Body of pancreas (tissue), 4 donors: ENCODE results near the gene SEMA3A. TPM values are rescaled to one million over a fixed set of nuclear protein-coding genes. Genes with fewer than 3 reads are reported as not detected.
"Not testable (repeated sequence)": the region's sequence is repeated elsewhere in the genome, so short reads cannot be mapped to it uniquely, and the experiment has no call there.

Experiments
- ATAC-seq: fragments of 150-250 bp; one replicate; pipeline ENCODE4 v1.9.1; 2016
- DNase-seq, 4 donors: peaks; one replicate each; pipeline ENCODE4 v3.0.0-alpha.2; 2019
- H3K27ac ChIP-seq, 4 donors: fragments of 200-600 bp; sonication (generic); 1 replicate in 3 of 4; 2 replicates in 1 of 4; pipeline versions ENCODE4 v1.5.1 to v1.6.1; 2016 to 2019; ENCODE audit warnings: mild to moderate bottlenecking in 1 of 4, mixed read lengths in 1 of 4, moderate library complexity in 1 of 4
- H3K27me3 ChIP-seq, 2 donors: fragments of 200-600 bp; sonication (generic); one replicate each; pipeline ENCODE4 v1.6.0; 2016; ENCODE audit warnings: mild to moderate bottlenecking in 1 of 2
- H3K36me3 ChIP-seq, 2 donors: fragments of 200-600 bp; sonication (generic); replicated peaks in 1 of 2; 2 replicates each; pipeline ENCODE4 v1.5.1; 2016; ENCODE audit warnings: low read depth in 2 of 2; ENCODE audit not compliant: insufficient read depth in 1 of 2
- H3K4me1 ChIP-seq: fragments of 200-600 bp; sonication (generic); one replicate; pipeline ENCODE4 v1.6.0; 2016
- H3K4me3 ChIP-seq, 2 donors: fragments of 200-600 bp; sonication (generic); 1 replicate in 1 of 2; 2 replicates in 1 of 2; pipeline ENCODE4 v1.5.1; 2016 to 2019
- H3K9me3 ChIP-seq, 3 donors: fragments of 200-600 bp; sonication (generic); 1 replicate in 2 of 3; 2 replicates in 1 of 3; pipeline ENCODE4 v1.5.1; 2016
- POLR2A ChIP-seq, 3 donors: fragments of 450-650 bp; IDR thresholded peaks; one replicate each; pipeline ENCODE4 v1.6.1; 2016; ENCODE audit warnings: antibody characterized with exemption in 3 of 3, mild to moderate bottlenecking in 2 of 3
- WGBS, 2 donors: methylation state at CpG; one replicate each; pipeline ENCODE4 v1.1.5; 2017; 5-methylcytosine and 5-hydroxymethylcytosine counted together
- intact Hi-C: fragments of 100-400 bp; cut with DNase I; formaldehyde crosslinking; loops from one replicate; pipeline ENCODE4 v1.15.1; 2023
- total RNA-seq, 2 donors: library from RNA; depleted of rRNA; stranded (reverse); fragments of >200 nt; gene quantifications; one replicate each; pipeline ENCODE4 v1.1.0, GENCODE V29; 2016
- TF ChIP-seq, protein P1 (sequence below), 7 experiments: fragments of 450-650 bp in 4 of 7; fragments of 200-600 bp in 3 of 7; sonication (generic) in 3 of 7; IDR thresholded peaks; one replicate each; pipeline ENCODE4 v1.5.1; 2016 to 2019; ENCODE audit warnings: antibody characterized with exemption in 7 of 7

The SEMA3A gene
- total RNA-seq, 2 donors from 2014 or later, result 0.33 to 2.6 TPM

DNA sequence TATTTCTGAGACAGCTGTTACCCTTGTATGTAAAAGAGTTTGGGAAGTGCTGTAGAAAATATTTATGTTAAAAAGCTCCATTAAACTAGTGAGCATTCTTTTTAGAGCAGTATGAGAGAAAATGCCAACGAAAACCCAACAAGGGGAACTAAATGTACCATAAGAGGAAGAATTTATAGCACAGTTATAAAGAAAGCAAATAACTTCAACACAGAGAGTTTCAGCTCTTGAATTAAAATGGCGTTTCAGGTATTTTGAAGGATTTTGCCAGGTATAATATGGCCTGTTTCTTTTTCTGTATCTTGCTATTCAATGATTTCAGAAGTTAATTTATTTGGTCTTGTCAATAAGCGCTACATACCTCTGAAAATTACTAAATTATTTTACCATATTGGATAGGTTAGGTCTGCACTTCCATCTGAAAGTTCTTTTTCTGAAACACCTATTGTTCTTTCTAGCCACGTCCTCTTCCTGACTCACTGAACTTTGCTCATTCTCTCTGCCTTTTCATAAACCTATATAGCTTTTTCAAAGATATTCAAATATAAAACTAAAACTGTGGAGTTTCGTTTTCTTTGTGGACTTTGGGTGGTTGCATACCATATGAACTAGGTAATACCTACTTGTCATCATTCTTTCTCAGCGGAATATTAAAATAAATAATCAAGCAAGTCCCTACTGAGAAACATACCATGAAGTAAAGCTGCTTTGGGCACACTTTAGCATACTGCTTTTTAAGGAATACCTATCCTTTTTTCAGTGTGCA lies 136.1 kb downstream of the SEMA3A start:
- H3K36me3 ChIP-seq, result no peaks in the 10 kb centered on the region
- DNase-seq (no peak), ATAC-seq (no peak)
- no peak overlapping the region for H3K4me3 ChIP-seq
- no peaks in the 10 kb centered on the region for H3K4me1 ChIP-seq
- H3K27me3 ChIP-seq, result no peaks in the 10 kb centered on the region
- no peak overlapping the region for H3K27ac ChIP-seq
- H3K9me3 ChIP-seq, result no peaks in the 10 kb centered on the region
- 59 to 67% methylated on average over 6 of the region's 6 CpGs for WGBS, 2 donors
- TF ChIP-seq, protein P1, sequence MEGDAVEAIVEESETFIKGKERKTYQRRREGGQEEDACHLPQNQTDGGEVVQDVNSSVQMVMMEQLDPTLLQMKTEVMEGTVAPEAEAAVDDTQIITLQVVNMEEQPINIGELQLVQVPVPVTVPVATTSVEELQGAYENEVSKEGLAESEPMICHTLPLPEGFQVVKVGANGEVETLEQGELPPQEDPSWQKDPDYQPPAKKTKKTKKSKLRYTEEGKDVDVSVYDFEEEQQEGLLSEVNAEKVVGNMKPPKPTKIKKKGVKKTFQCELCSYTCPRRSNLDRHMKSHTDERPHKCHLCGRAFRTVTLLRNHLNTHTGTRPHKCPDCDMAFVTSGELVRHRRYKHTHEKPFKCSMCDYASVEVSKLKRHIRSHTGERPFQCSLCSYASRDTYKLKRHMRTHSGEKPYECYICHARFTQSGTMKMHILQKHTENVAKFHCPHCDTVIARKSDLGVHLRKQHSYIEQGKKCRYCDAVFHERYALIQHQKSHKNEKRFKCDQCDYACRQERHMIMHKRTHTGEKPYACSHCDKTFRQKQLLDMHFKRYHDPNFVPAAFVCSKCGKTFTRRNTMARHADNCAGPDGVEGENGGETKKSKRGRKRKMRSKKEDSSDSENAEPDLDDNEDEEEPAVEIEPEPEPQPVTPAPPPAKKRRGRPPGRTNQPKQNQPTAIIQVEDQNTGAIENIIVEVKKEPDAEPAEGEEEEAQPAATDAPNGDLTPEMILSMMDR (IDR thresholded peaks at IDR 0.05), result no peak
- no peak for TF ChIP-seq POLR2A (IDR thresholded peaks at IDR 0.05)
- intact Hi-C loops, result no loop called here

DNA sequence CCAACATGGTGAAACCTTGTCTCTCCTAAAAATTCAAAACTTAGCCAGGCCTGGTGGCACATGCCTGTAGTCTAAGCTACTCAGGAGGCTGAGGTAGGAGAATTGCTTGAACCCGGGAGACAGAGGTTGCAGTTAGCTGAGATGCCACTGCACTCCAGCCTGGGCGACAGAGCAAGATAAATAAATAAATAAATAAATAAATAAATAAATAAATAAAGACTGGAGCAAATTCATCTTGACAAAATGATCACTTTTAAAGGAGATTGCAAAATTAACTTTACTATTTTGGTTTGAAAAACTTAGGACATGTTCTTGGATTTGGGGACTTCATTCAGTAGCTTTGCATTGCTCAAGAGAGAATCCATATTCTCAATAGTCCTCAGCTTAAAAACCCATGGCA lies 137.0 kb downstream of the SEMA3A start:
- no peaks in the 10 kb centered on the region for H3K27me3 ChIP-seq
- intact Hi-C loops, result no loop called here
- H3K9me3 ChIP-seq, result no peaks in the 10 kb centered on the region
- TF ChIP-seq, protein P1 (IDR thresholded peaks at IDR 0.05), result no peak
- TF ChIP-seq POLR2A (IDR thresholded peaks at IDR 0.05), result no peak
- no peak for ATAC-seq
- no peaks in the 10 kb centered on the region for H3K4me1 ChIP-seq
- no peak overlapping the region for H3K27ac ChIP-seq
- DNase-seq, result no peak
- no peaks in the 10 kb centered on the region for H3K36me3 ChIP-seq
- 82 to 90% methylated on average over 2 of the region's 2 CpGs for WGBS, 2 donors
- H3K4me3 ChIP-seq, result no peak overlapping the region

DNA sequence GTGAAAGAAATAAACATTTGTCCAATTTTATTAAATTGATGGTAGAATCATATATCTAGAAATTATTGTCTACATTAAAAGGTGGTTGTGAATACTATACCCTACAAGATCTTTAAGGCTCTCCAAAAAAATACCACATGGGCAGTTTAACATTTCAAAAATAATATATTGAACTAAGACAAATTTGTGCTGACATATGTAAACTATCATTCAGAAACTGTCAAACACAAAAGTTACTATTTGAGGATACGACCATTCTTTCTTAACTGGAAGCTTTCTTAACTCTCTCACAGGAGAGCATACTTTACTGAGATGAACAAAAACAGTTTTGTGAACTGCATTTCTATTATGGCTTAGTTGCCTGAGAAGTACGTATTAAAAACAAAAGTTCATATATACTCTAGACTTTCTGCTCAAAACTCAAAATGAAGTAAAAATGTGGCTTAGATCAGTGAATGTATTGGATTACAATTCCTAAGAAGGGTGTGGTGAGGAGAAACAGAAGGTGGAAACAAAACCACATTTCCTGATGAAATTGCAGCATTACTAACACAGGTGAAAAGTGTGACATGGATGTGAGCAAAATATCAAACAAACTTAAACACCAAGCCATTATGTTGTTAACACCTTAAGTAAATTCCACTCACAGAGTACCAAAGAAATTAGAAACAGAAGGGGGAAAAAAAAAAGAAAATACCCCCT lies 138.5 kb downstream of the SEMA3A start:
- Histone ChIP-seq H3K27me3 (no peaks in the 10 kb centered on the region), H3K9me3 (no peaks in the 10 kb centered on the region), H3K4me3 (no peak overlapping the region), H3K27ac (no peak overlapping the region), H3K4me1 (no peaks in the 10 kb centered on the region), H3K36me3 (no peaks in the 10 kb centered on the region)
- DNase-seq, result no peak
- ATAC-seq, result no peak
- WGBS, 2 donors, result 67 to 80% methylated on average over 2 of the region's 2 CpGs
- intact Hi-C loops, result no loop called here
- TF ChIP-seq POLR2A (IDR thresholded peaks at IDR 0.05), result no peak
- TF ChIP-seq, protein P1 (IDR thresholded peaks at IDR 0.05), result no peak

DNA sequence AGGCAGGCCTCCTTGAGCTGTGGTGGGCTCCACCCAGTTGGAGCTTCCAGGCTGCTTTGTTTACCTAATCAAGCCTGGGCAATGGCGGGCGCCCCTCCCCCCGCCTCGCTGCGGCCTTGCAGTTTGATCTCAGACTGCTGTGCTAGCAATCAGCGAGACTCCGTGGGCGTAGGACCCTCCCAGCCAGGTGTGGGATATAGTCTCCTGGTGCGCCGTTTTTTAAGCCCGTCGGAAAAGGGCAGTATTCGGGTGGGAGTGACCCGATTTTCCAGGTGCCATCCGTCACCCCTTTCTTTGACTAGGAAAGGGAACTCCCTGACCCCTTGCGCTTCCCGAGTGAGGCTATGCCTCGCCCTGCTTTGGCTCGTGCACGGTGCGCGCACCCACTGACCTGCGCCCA lies 139.4 kb downstream of the SEMA3A start:
- H3K4me1 ChIP-seq, H3K9me3 ChIP-seq, H3K27ac ChIP-seq, H3K36me3 ChIP-seq, H3K27me3 ChIP-seq, DNase-seq, H3K4me3 ChIP-seq, ATAC-seq, intact Hi-C loops: not testable (repeated sequence)
- WGBS, 2 donors, result 71 to 84% methylated on average over 13 to 23 of the region's 23 CpGs

DNA sequence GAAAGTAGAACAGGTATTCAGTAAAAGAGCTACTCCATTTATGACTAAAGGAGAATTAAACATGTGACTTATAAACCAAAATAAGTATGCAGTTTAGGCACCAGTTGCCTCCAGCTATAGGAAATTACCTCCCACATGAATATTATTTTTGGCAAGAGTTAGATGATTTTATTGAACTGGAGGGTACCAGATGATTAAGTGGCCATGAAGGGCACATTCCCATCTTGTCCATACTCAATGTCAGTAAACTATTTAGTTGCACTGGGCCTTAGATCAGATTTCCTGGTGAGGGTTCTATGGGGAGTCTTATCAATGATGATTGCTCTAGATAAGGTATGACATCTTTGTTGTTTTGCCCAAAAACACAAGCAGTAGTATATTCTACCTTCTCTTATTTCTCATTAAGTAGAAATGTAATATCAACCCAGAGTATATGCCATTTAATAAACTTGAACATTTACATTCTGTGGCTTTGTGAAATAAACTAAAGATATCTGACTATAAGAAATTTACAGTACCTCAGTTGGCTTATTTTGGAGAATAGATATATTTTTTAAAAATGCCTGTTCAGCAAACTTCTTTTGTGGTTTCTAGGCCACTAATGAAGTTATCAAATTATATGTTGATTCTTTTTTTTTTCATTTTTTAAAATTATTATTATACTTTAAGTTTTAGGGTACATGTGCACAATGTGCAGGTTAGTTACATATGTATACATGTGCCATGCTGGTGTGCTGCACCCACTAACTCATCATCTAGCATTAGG lies 145.3 kb downstream of the SEMA3A start:
- Histone ChIP-seq H3K27me3 (no peaks in the 10 kb centered on the region), H3K4me1 (no peaks in the 10 kb centered on the region), H3K27ac (no peak overlapping the region), H3K4me3 (no peak overlapping the region), H3K9me3 (no peaks in the 10 kb centered on the region), H3K36me3 (no peaks in the 10 kb centered on the region)
- no peak for ATAC-seq
- no peak for DNase-seq
- intact Hi-C loops, result no loop called here
- TF ChIP-seq POLR2A (IDR thresholded peaks at IDR 0.05), result no peak
- TF ChIP-seq, protein P1 (IDR thresholded peaks at IDR 0.05), result no peak
